Fibroblast of pulmonary artery (primary cell): ENCODE data around the gene XPNPEP3.
A peak's percentile ranks its signal among the peaks of the same experiment; 100 is the strongest.

ENCODE experiments used
- DNase-seq: peaks from one replicate; pipeline ENCODE4 v3.0.0-alpha.2; 2010; ENCODE audit warnings: low read depth
- H3K4me3 ChIP-seq: replicated peaks from 2 replicates; pipeline ENCODE4 v1.5.1; 2011; ENCODE audit warnings: low read depth, mild to moderate bottlenecking, control low read depth, low read length, moderate library complexity
- TF ChIP-seq, protein P1 (sequence below): IDR thresholded peaks from 2 replicates; pipeline ENCODE4 v1.5.1; 2011; ENCODE audit warnings: mild to moderate bottlenecking, control low read depth, low read length, inconsistent platforms; ENCODE audit errors: missing control alignments

Gene XPNPEP3

DNA sequence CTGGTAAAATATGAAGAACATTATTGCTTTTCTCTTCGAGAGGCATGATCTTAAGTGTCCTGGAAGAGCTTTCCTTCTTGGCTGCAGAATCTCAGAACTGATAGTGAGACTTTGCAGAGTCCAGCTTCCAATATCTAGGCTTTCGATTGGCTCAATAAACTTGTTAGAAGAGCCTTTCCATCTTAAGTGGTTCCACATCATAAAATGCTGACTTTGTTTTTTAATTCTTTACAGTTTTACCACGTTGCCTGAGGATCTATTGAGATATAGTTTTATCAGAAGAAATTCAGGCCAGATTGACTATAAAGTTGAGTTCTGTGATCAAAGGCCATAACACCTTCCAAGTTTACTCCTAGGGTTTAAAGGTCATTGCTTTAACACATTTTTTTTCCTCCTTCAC is 20.5 kb downstream of the XPNPEP3 start:
- TF ChIP-seq, protein P1, sequence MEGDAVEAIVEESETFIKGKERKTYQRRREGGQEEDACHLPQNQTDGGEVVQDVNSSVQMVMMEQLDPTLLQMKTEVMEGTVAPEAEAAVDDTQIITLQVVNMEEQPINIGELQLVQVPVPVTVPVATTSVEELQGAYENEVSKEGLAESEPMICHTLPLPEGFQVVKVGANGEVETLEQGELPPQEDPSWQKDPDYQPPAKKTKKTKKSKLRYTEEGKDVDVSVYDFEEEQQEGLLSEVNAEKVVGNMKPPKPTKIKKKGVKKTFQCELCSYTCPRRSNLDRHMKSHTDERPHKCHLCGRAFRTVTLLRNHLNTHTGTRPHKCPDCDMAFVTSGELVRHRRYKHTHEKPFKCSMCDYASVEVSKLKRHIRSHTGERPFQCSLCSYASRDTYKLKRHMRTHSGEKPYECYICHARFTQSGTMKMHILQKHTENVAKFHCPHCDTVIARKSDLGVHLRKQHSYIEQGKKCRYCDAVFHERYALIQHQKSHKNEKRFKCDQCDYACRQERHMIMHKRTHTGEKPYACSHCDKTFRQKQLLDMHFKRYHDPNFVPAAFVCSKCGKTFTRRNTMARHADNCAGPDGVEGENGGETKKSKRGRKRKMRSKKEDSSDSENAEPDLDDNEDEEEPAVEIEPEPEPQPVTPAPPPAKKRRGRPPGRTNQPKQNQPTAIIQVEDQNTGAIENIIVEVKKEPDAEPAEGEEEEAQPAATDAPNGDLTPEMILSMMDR, result no peak
- no peak overlapping the region for H3K4me3 ChIP-seq
- DNase-seq, result no peak

DNA sequence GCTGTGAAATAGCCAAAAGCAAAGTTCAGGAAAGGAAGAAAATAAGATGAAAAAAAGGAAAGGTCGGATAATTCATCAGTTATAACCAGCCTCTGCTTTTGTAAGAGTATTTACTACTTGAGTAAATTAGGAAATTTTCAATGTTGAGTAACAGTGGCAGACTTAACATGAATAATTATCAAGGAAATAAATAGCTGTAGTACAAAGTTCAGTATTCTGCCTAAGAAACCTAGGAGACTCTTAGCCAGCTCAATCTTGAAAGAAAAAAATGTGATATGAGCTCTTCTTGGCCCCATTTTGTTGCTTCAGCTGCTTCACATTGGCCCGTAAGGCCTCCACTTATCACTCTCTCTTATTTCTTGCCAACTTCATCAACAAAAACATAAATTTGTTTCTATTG is 22.0 kb downstream of the XPNPEP3 start:
- H3K4me3 ChIP-seq, result no peak overlapping the region
- DNase-seq, result no peak
- TF ChIP-seq, protein P1, result no peak

DNA sequence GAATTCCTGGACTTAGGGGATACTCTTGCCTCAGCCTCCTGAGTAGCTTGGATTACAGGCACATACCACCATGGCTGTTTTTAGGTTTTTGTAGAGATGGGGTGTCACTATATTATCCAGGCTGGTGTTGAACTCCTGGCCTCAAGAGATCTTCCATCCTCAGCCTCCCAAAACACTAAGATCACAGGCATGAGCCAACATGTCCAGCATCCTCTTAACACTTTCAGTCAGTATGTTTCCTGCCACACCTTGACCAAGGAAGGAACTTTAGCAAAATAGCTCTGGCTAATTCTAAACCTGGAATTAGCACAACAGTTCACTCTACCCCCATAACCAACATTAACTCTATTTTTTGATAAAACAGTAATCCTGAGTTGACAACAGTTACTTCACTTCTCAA is 32.2 kb downstream of the XPNPEP3 start:
- TF ChIP-seq, protein P1, result no peak
- no peak for DNase-seq
- no peak overlapping the region for H3K4me3 ChIP-seq

DNA sequence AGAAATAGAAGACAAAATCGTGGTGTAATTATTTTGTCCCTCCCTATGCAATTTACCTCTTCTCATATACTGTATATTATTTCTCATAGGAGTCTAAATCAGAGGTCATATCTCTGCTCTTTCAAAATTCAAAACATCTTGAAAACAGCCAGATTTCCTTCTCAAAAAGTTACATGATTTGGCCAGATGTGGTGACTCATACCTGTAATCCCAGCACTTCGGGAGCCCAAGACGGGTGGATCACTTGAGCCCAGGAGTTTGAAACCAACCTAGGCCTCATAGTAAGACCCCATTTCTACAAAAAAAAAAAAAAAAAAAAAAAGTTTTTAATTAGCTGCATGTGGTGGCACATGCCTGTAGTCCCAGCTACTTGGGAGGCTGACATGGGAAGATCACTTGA is 33.9 kb downstream of the XPNPEP3 start:
- H3K4me3 ChIP-seq, result no peak overlapping the region
- peak; percentile 11 for DNase-seq
- TF ChIP-seq, protein P1, result no peak

DNA sequence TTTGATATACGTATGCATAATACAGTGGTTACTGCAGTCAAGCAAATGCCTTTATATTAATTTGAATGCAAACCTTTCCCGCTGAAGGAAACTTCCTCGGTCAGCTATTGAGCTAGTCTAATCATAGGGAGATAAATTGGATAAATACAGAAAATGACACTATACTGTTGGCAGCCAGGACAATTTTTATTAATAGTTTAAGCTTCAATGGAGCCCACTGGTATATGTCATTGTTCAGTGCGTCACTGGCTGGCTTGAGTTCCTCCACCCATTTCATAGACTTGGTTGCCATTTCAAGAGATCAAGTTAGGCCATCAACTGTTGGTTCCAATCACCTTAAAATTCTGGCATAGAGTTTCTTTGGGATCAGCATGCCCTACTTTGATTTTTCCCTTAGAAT is 37.5 kb downstream of the XPNPEP3 start:
- no peak overlapping the region for H3K4me3 ChIP-seq
- no peak for DNase-seq
- TF ChIP-seq, protein P1, result no peak

DNA sequence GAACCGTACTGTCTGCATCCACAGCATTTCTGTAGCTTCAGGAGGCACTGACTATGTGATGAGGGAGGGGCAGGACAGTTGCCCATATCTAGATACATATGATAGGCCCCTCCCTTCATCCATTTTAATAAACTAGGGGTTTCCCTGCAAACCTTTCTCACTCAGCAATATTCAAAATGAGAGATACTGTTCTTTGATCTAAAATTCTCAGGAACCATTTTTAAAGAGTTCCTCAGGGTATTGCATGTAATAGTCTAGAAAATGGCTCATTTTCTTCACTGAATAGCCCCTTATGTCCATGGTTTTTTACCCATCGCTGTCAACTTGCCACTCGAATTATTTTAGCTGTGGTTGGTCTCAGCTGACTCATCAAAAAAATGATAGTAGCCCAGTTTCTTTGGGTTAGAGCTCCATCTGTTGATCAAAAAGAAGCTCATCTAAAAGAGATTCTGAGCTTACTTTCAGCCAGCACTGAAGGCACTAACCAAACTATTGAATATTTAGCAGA is 42.0 kb downstream of the XPNPEP3 start:
- no peak overlapping the region for H3K4me3 ChIP-seq
- peak; percentile 73 for DNase-seq
- TF ChIP-seq, protein P1, result peak; percentile 63

DNA sequence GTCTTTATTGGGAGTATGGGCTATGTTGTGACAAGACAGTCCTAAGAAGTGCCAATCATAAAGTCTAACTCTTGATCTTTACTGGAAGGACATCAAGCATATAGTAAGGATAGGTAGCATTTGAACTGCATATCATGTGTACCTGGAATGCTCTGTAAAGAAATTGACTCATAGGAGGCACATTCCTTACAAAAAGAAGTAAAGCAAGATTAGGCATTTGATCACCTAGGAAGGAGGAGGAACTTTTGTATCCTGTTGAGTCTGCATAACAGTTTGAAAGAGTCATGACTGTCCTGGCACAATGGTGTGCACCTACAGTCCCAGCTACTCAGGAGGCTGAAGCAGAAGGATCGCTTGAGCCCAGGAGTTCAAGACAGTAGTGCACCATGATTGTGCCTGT is 47.2 kb downstream of the XPNPEP3 start:
- TF ChIP-seq, protein P1, result no peak
- no peak overlapping the region for H3K4me3 ChIP-seq
- no peak for DNase-seq
